ENCODE data around the gene MED22.

Gene MED22

GRCh38 chr9:133346021-133346785 lies 1.7 kb downstream of the MED22 start:
- no peak for ATAC-seq
- TF ChIP-seq TSHZ2 (CRISPR knock-in tag; IDR thresholded peaks at IDR 0.05) (no peak), PATZ1 (CRISPR knock-in tag; IDR thresholded peaks at IDR 0.05; ENCODE audit: borderline replicate concordance) (no peak), ISL1 (CRISPR knock-in tag; IDR thresholded peaks at IDR 0.05) (no peak), ESRRG (CRISPR knock-in tag; IDR thresholded peaks at IDR 0.05) (no peak), TCF4 (CRISPR knock-in tag; IDR thresholded peaks at IDR 0.05; ENCODE audit: borderline replicate concordance) (no peak), RARB (CRISPR knock-in tag; IDR thresholded peaks at IDR 0.05) (no peak), GLIS3 (CRISPR knock-in tag; IDR thresholded peaks at IDR 0.05) (no peak), PPARA (CRISPR knock-in tag; IDR thresholded peaks at IDR 0.05; ENCODE audit: borderline replicate concordance) (no peak), SNAI2 (CRISPR knock-in tag; IDR thresholded peaks at IDR 0.05) (no peak), TOX (CRISPR knock-in tag; IDR thresholded peaks at IDR 0.05; ENCODE audit: borderline replicate concordance) (no peak), POU6F1 (CRISPR knock-in tag; IDR thresholded peaks at IDR 0.05; ENCODE audit: borderline replicate concordance, low read depth) (no peak), ZNF565 (CRISPR knock-in tag; conservative IDR thresholded peaks at IDR 0.05; ENCODE audit: low read depth) (no peak)

GRCh38 chr9:133345596-133345995 lies 2.3 kb downstream of the MED22 start:
- TF ChIP-seq TOX (CRISPR knock-in tag; IDR thresholded peaks at IDR 0.05; ENCODE audit: borderline replicate concordance) (no peak), POU6F1 (CRISPR knock-in tag; IDR thresholded peaks at IDR 0.05; ENCODE audit: borderline replicate concordance, low read depth) (no peak), OSR1 (CRISPR knock-in tag; IDR thresholded peaks at IDR 0.05) (no peak), ARNTL (CRISPR knock-in tag; IDR thresholded peaks at IDR 0.05; ENCODE audit: borderline replicate concordance, low read depth) (no peak), PATZ1 (CRISPR knock-in tag; IDR thresholded peaks at IDR 0.05; ENCODE audit: borderline replicate concordance) (no peak), TCF4 (CRISPR knock-in tag; IDR thresholded peaks at IDR 0.05; ENCODE audit: borderline replicate concordance) (no peak), ESRRG (CRISPR knock-in tag; IDR thresholded peaks at IDR 0.05) (no peak), ZFP30 (CRISPR knock-in tag; IDR thresholded peaks at IDR 0.05) (no peak), ZNF70 (CRISPR knock-in tag; IDR thresholded peaks at IDR 0.05) (no peak), ZNF8 (CRISPR knock-in tag; IDR thresholded peaks at IDR 0.05) (no peak), PPARA (CRISPR knock-in tag; IDR thresholded peaks at IDR 0.05; ENCODE audit: borderline replicate concordance) (no peak), GLIS3 (CRISPR knock-in tag; IDR thresholded peaks at IDR 0.05) (no peak), RARB (CRISPR knock-in tag; IDR thresholded peaks at IDR 0.05) (no peak), BACH2 (CRISPR knock-in tag; IDR thresholded peaks at IDR 0.05; ENCODE audit: borderline replicate concordance) (no peak), TSHZ2 (CRISPR knock-in tag; IDR thresholded peaks at IDR 0.05) (no peak)
- ATAC-seq = no peak
